CD14-positive monocyte (primary cell): Measurements from ENCODE around the gene CELF1. TPM values are rescaled to one million over a fixed set of nuclear protein-coding genes. Genes with fewer than 3 reads are reported as not detected.

ENCODE experiments used
- DNase-seq, 3 donors: peaks; one replicate each; pipeline ENCODE4 v3.0.0-alpha.2; 2011 to 2022
- H2AFZ ChIP-seq: 2 replicates; pipeline ENCODE4 v1.6.0; 2012; ENCODE audit warnings: mild to moderate bottlenecking, low read depth, low read length, inconsistent platforms; ENCODE audit not compliant: insufficient read depth, poor library complexity, severe bottlenecking
- H3K27ac ChIP-seq, 2 donors: 1 replicate in 1 of 2; 2 replicates in 1 of 2; pipeline ENCODE4 v1.5.1; 2012 to 2013; ENCODE audit warnings: low read length in 2 of 2, control low read depth in 1 of 2, inconsistent platforms in 1 of 2, low read depth in 1 of 2, mild to moderate bottlenecking in 1 of 2
- H3K27me3 ChIP-seq, 2 donors: one replicate each; pipeline versions ENCODE4 v1.6.0 to v1.6.1; 2011 to 2013; ENCODE audit warnings: low read length in 2 of 2; ENCODE audit not compliant: control insufficient read depth in 2 of 2, insufficient read depth in 2 of 2
- H3K36me3 ChIP-seq, 2 donors: replicated peaks in 1 of 2; 1 replicate in 1 of 2; 2 replicates in 1 of 2; pipeline versions ENCODE4 v1.5.1 to v1.6.1; 2012 to 2013; ENCODE audit warnings: low read length in 2 of 2, control low read depth in 1 of 2, inconsistent platforms in 1 of 2, mild to moderate bottlenecking in 1 of 2; ENCODE audit not compliant: insufficient read depth in 2 of 2, control insufficient read depth in 1 of 2
- H3K4me1 ChIP-seq, 2 donors: 1 replicate in 1 of 2; 2 replicates in 1 of 2; pipeline versions ENCODE4 v1.5.1 to v1.6.1; 2012 to 2013; ENCODE audit warnings: low read length in 2 of 2, control low read depth in 1 of 2, inconsistent platforms in 1 of 2, mild to moderate bottlenecking in 1 of 2, moderate library complexity in 1 of 2; ENCODE audit not compliant: insufficient read depth in 2 of 2, control insufficient read depth in 1 of 2
- H3K4me2 ChIP-seq: replicated peaks from 2 replicates; pipeline ENCODE3; 2012; ENCODE audit warnings: low read length, moderate library complexity, mild to moderate bottlenecking; ENCODE audit not compliant: poor library complexity, severe bottlenecking; ENCODE audit errors: extremely low read depth
- H3K4me3 ChIP-seq, 3 experiments: fragments of 200-600 bp in 1 of 3; sonication (generic) in 1 of 3; replicated peaks in 1 of 3; 1 replicate in 2 of 3; 2 replicates in 1 of 3; pipeline ENCODE4 v1.5.1; 2011 to 2013; ENCODE audit warnings: low read length in 3 of 3, mild to moderate bottlenecking in 3 of 3, control low read depth in 2 of 3, low read depth in 2 of 3, inconsistent platforms in 1 of 3, moderate library complexity in 1 of 3
- H3K79me2 ChIP-seq: 2 replicates; pipeline ENCODE4 v1.6.0; 2012; ENCODE audit warnings: mild to moderate bottlenecking, control low read depth, inconsistent platforms, low read length, moderate library complexity; ENCODE audit not compliant: insufficient read depth
- H3K9ac ChIP-seq: 2 replicates; pipeline ENCODE4 v1.6.0; 2017; ENCODE audit warnings: low read length, mild to moderate bottlenecking; ENCODE audit not compliant: insufficient read depth, poor library complexity, severe bottlenecking
- H3K9me3 ChIP-seq, 2 donors: replicated peaks in 1 of 2; 1 replicate in 1 of 2; 2 replicates in 1 of 2; pipeline versions ENCODE4 v1.5.1 to v1.6.1; 2012 to 2013; ENCODE audit warnings: low read length in 2 of 2, control low read depth in 1 of 2; ENCODE audit not compliant: control insufficient read depth in 1 of 2, insufficient read depth in 1 of 2
- H4K20me1 ChIP-seq: 2 replicates; pipeline ENCODE4 v1.6.0; 2012; ENCODE audit warnings: mild to moderate bottlenecking, low read length, control low read depth, moderate library complexity; ENCODE audit not compliant: insufficient read depth
- H3K27ac Mint-ChIP-seq, 7 donors: one replicate each; pipeline ENCODE4 v1.8.0; 2020; ENCODE audit warnings: mild to moderate bottlenecking in 7 of 7, mixed read lengths in 7 of 7, moderate library complexity in 6 of 7, inconsistent platforms in 2 of 7
- H3K27me3 Mint-ChIP-seq, 3 donors: one replicate each; pipeline ENCODE4 v1.8.0; 2021 to 2022; ENCODE audit warnings: low read depth in 3 of 3, mild to moderate bottlenecking in 3 of 3, mixed read lengths in 3 of 3, moderate library complexity in 3 of 3, inconsistent platforms in 1 of 3
- H3K36me3 Mint-ChIP-seq, 2 donors: one replicate each; pipeline ENCODE4 v1.8.0; 2020; ENCODE audit warnings: mixed read lengths in 2 of 2, inconsistent platforms in 1 of 2, mild to moderate bottlenecking in 1 of 2
- H3K4me1 Mint-ChIP-seq: one replicate; pipeline ENCODE4 v1.8.0; 2020; ENCODE audit warnings: mild to moderate bottlenecking, mixed read lengths
- H3K4me3 Mint-ChIP-seq, 2 donors: one replicate each; pipeline ENCODE4 v1.8.0; 2020; ENCODE audit warnings: mild to moderate bottlenecking in 2 of 2, mixed read lengths in 2 of 2, moderate library complexity in 1 of 2
- H3K9me3 Mint-ChIP-seq, 7 donors: one replicate each; pipeline ENCODE4 v1.8.0; 2020 to 2022; ENCODE audit warnings: mixed read lengths in 7 of 7, mild to moderate bottlenecking in 6 of 7, moderate library complexity in 6 of 7, inconsistent platforms in 2 of 7
- WGBS: methylation state at CpG from one replicate; pipeline ENCODE4 v1.1.5; 2013; ENCODE audit warnings: missing lambda C conversion rate; ENCODE audit not compliant: insufficient coverage; 5-methylcytosine and 5-hydroxymethylcytosine counted together
- intact Hi-C, 2 donors: fragments of 100-400 bp; cut with micrococcal nuclease; formaldehyde crosslinking; loops; one replicate each; pipeline versions ENCODE4 v1.15.0 to v1.15.1; 2023
- polyA plus RNA-seq, 3 donors: library from polyadenylated mRNA; depleted of rRNA in 1 of 3; unstranded in 2 of 3; stranded (reverse) in 1 of 3; fragments of 300-500 nt in 2 of 3; fragments of >200 nt in 1 of 3; fragmentation: Illumina TruSeq in 2 of 3; gene quantifications; 1 replicate in 2 of 3; 2 replicates in 1 of 3; pipeline ENCODE4 v1.2.3, GENCODE V29; 2012 to 2021
- TF ChIP-seq, protein P1 (sequence below): fragments of 200-600 bp; IDR thresholded peaks from one replicate; pipeline ENCODE4 v1.8.0; 2022; ENCODE audit warnings: antibody characterized with exemption, mild to moderate bottlenecking

The CELF1 gene
- polyA plus RNA-seq, 3 donors, result 27.2 to 117 (median 39.9) TPM

DNA sequence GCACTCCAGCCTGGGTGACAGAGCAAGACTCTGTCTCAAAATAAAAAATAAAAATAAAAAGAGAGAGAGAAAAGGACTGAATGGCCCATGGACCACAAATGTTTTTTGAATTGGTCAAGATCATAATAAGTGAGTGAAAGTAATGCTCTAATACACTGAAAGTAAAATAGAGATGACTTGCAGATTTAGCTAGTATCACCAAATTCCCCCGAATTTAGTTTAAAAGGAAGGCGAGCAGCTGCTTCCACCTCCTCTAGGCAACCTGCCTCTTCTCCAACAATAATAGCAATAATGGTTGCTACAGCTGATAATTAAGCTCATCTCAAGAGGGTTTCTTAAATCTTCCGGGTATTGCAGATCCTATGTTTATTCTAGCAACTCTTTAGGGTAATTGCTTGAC is 36.8 kb downstream of the CELF1 start:
- peaks cover 83% of the 10 kb centered on the region for H3K4me1 Mint-ChIP-seq

DNA sequence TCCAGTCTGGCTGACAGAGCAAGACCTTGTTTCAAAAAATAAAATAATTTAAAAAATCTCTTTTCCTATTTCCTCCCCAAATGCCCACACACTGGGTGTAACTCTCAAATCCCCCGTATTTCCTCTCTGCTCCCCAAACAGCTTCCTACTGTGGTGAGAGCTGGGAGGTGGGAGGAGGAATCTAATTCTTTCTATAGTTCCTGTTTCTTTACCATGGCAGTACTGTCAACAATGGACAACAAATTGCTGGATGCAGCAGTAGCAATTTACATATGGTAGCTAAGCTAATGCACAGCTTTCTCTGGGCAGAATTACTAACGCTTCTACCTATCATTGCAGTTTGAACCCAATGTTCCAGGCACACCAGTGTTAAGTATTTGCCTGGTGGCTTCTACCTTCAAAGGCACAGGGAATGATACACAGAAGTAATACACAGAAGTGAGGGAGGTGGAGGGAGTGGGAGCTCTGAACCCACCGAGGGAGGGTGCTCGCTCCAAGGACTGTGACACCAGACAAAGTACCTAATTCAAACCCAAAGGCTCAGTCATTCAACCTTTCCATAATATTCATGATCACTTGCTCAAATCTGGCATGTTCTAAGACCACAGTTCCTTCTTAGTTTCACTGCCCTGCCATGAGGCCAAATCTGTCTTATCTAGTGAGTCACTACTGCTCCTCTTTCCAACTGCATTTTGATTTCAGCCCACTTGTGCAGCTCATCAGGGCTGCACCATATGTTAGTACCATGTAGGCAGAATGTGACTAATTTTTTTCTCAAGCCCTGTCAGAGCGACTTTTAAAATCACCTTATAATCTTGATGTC is 37.9 kb downstream of the CELF1 start:
- peaks cover 100% of the 10 kb centered on the region for H3K79me2 ChIP-seq
- Mint-ChIP-seq H3K4me3 (peak overlapping the region; percentile 69 to 73), H3K27ac (peak overlapping the region; percentile 97 to 99 (median 98)), H3K4me1 (peaks cover 90% of the 10 kb centered on the region), H3K9me3 (no peaks in the 10 kb centered on the region), H3K27me3 (peaks cover 0 to 2% (median 0%) of the 10 kb centered on the region in 3 donors), H3K36me3 (peaks cover 11 to 27% of the 10 kb centered on the region in 2 donors)
- peaks cover 79% of the 10 kb centered on the region for H4K20me1 ChIP-seq
- H3K4me2 ChIP-seq, result peak overlapping the region; percentile 65
- WGBS, result no CpG with 5 or more reads among the region's 5 CpGs
- peak overlapping the region; percentile 76 for H3K9ac ChIP-seq
- H2AFZ ChIP-seq, result no peak overlapping the region
- TF ChIP-seq, protein P1, sequence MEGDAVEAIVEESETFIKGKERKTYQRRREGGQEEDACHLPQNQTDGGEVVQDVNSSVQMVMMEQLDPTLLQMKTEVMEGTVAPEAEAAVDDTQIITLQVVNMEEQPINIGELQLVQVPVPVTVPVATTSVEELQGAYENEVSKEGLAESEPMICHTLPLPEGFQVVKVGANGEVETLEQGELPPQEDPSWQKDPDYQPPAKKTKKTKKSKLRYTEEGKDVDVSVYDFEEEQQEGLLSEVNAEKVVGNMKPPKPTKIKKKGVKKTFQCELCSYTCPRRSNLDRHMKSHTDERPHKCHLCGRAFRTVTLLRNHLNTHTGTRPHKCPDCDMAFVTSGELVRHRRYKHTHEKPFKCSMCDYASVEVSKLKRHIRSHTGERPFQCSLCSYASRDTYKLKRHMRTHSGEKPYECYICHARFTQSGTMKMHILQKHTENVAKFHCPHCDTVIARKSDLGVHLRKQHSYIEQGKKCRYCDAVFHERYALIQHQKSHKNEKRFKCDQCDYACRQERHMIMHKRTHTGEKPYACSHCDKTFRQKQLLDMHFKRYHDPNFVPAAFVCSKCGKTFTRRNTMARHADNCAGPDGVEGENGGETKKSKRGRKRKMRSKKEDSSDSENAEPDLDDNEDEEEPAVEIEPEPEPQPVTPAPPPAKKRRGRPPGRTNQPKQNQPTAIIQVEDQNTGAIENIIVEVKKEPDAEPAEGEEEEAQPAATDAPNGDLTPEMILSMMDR, result no peak
- peak; percentile 77 to 88 (median 85) for DNase-seq
- peaks cover 83 to 88% of the 10 kb centered on the region in 2 donors for H3K4me1 ChIP-seq
- peak overlapping the region; percentile 9 to 49 (median 32) for H3K4me3 ChIP-seq
- no peaks in the 10 kb centered on the region for H3K9me3 ChIP-seq
- H3K27ac ChIP-seq, result peak overlapping the region; percentile 99
- no peaks in the 10 kb centered on the region for H3K36me3 ChIP-seq
- intact Hi-C loops, result loop anchor here in 1 of 2 donors (5.0 kb wide), 1 partner anchor 37 kb away; the partner anchor contains the start of gene CELF1
- no peaks in the 10 kb centered on the region for H3K27me3 ChIP-seq

More for the DNA sequence above, 36.8 kb downstream of the CELF1 start:
- Histone ChIP-seq H4K20me1 (peaks cover 80% of the 10 kb centered on the region), H2AFZ (no peak overlapping the region), H3K4me1 (peaks cover 76 to 78% of the 10 kb centered on the region in 2 donors), H3K36me3 (peaks cover 0 to 2% of the 10 kb centered on the region in 2 donors), H3K4me2 (peak overlapping the region; percentile 27), H3K4me3 (peak overlapping the region in 1 of 3 experiments; percentile 49), H3K9me3 (no peaks in the 10 kb centered on the region), H3K9ac (peak overlapping the region; percentile 32), H3K27me3 (no peaks in the 10 kb centered on the region), H3K79me2 (peaks cover 100% of the 10 kb centered on the region), H3K27ac (peak overlapping the region; percentile 99)
- peak overlapping the region; percentile 79 to 99 (median 98) for H3K27ac Mint-ChIP-seq
- intact Hi-C loops, result loop anchor here in 1 of 2 donors (5.0 kb wide), 1 partner anchor 36 kb away; the partner anchor contains the start of gene CELF1
- no peaks in the 10 kb centered on the region for H3K9me3 Mint-ChIP-seq
- WGBS, result no CpG with 5 or more reads among the region's 3 CpGs
- TF ChIP-seq, protein P1, result no peak
- peaks cover 0 to 2% (median 0%) of the 10 kb centered on the region in 3 donors for H3K27me3 Mint-ChIP-seq
- peaks cover 11 to 24% of the 10 kb centered on the region in 2 donors for H3K36me3 Mint-ChIP-seq
- DNase-seq, result peak in 1 of 3 donors; percentile 30
- H3K4me3 Mint-ChIP-seq, result peak overlapping the region in 1 of 2 donors; percentile 31
